ENCODE results near the gene ANKRD42.

GRCh38 chr11:83185767-83186166 lies 7.7 kb upstream of the ANKRD42 start:
- TF ChIP-seq CTCF (IDR thresholded peaks at IDR 0.05 in 4 of 5, conservative IDR thresholded peaks at IDR 0.05 in 1 of 5): no peak
- no peak for TF ChIP-seq POLR2A (IDR thresholded peaks at IDR 0.05)
